PC-9 (cell line): ENCODE results near the gene BGLAP. TPM values are rescaled to one million over a fixed set of nuclear protein-coding genes. Genes with fewer than 3 reads are reported as not detected.

Source experiments
- BruUV-seq: library from RNA; stranded (reverse); fragments of 400-500 nt; replicated peaks from 2 replicates; lab custom pipeline; 2021; lab: Mats Ljungman, UMichigan
- CTCF ChIA-PET: fragments of 300-600 bp; sonication (Branson Sonifier 250); formaldehyde crosslinking; loops from one replicate; lab custom pipeline; 2022; ENCODE audit warnings: antibody characterized with exemption; lab: Charles Lee
- POLR2A ChIA-PET: fragments of 300-600 bp; sonication (Branson Sonifier 250); formaldehyde crosslinking; loops from one replicate; lab custom pipeline; 2022; ENCODE audit warnings: antibody characterized with exemption; ENCODE audit not compliant: unreplicated experiment; lab: Charles Lee
- DNase-seq, 2 experiments: peaks; one replicate each; pipeline versions ENCODE4 v3.0.0 to v3.0.0-alpha.2; 2015 to 2022; ENCODE audit warnings: mixed read lengths in 1 of 2
- H2AFZ ChIP-seq: fragments of 200-600 bp; sonication (generic); 2 replicates; pipeline ENCODE4 v1.8.1; 2017; ENCODE audit warnings: antibody characterized with exemption
- H3F3A ChIP-seq: fragments of 200-600 bp; sonication (generic); 2 replicates; pipeline ENCODE4 v1.8.1; 2017; ENCODE audit warnings: antibody characterized with exemption, mild to moderate bottlenecking, low read depth; ENCODE audit not compliant: insufficient read depth
- H3K27ac ChIP-seq: fragments of 200-600 bp; sonication (generic); 2 replicates; pipeline ENCODE4 v1.6.1; 2016; ENCODE audit warnings: mixed run types
- H3K27me3 ChIP-seq: fragments of 200-600 bp; sonication (generic); 2 replicates; pipeline ENCODE4 v1.6.1; 2016; ENCODE audit warnings: low read depth, mixed run types; ENCODE audit not compliant: insufficient read depth
- H3K36me3 ChIP-seq: fragments of 200-600 bp; sonication (generic); 2 replicates; pipeline ENCODE4 v1.6.1; 2016; ENCODE audit warnings: low read depth, mixed run types
- H3K4me1 ChIP-seq: fragments of 200-600 bp; sonication (generic); replicated peaks from 2 replicates; pipeline ENCODE4 v1.6.1; 2016; ENCODE audit warnings: mixed run types; ENCODE audit not compliant: insufficient read depth
- H3K4me2 ChIP-seq: fragments of 200-600 bp; sonication (generic); 2 replicates; pipeline ENCODE4 v1.6.1; 2017; ENCODE audit warnings: mixed run types
- H3K4me3 ChIP-seq: fragments of 200-600 bp; sonication (generic); 2 replicates; pipeline ENCODE4 v1.6.1; 2016; ENCODE audit warnings: mixed run types
- H3K79me2 ChIP-seq: fragments of 200-600 bp; sonication (generic); 2 replicates; pipeline ENCODE4 v1.6.1; 2017; ENCODE audit warnings: low read depth, mixed run types
- H3K9me2 ChIP-seq: fragments of 200-600 bp; sonication (generic); 2 replicates; pipeline ENCODE4 v1.8.1; 2017; ENCODE audit warnings: mild to moderate bottlenecking; ENCODE audit not compliant: insufficient read depth
- H3K9me3 ChIP-seq: fragments of 200-600 bp; sonication (generic); 2 replicates; pipeline ENCODE4 v1.8.1; 2016; ENCODE audit warnings: low read depth; ENCODE audit not compliant: insufficient read depth
- H4K20me1 ChIP-seq: fragments of 200-600 bp; sonication (generic); 2 replicates; pipeline ENCODE4 v1.8.1; 2017; ENCODE audit not compliant: insufficient read depth
- CTCF ChIP-seq: fragments of 200-600 bp; sonication (generic); conservative IDR thresholded peaks from 2 replicates; pipeline ENCODE4 v1.6.1; 2017; ENCODE audit warnings: mixed run types, antibody characterized with exemption, mild to moderate bottlenecking, moderate library complexity
- EZH2 ChIP-seq: fragments of 200-600 bp; sonication (generic); IDR thresholded peaks from 2 replicates; pipeline ENCODE4 v1.8.0; 2017; ENCODE audit warnings: antibody characterized with exemption, low read depth
- intact Hi-C: fragments of 100-400 bp; cut with micrococcal nuclease; formaldehyde crosslinking; loops from one replicate; pipeline ENCODE4 v1.10.0; 2022; ENCODE audit not compliant: unreplicated experiment
- total RNA-seq: library from RNA; stranded (reverse); gene quantifications from 2 replicates; pipeline ENCODE4 v1.2.3, GENCODE V29; 2021

The BGLAP gene
- total RNA-seq, 1 experiment from 2014 or later = 2.6 TPM

- intact Hi-C loops = no loop called here
- Histone ChIP-seq H3K27me3 (no peaks in the 10 kb centered on the region), H4K20me1 (peaks cover 6% of the 10 kb centered on the region; the same call in 1 of the 2 replicates), H3K4me3 (no peak overlapping the region), H3K36me3 (peaks cover 34% of the 10 kb centered on the region), H3F3A (peaks cover 4% of the 10 kb centered on the region; the same call in 1 of the 2 replicates), H3K79me2 (no peaks in the 10 kb centered on the region), H2AFZ (no peak overlapping the region), H3K27ac (no peak overlapping the region), H3K4me1 (no peaks in the 10 kb centered on the region), H3K4me2 (no peak overlapping the region), H3K9me3 (no peaks in the 10 kb centered on the region), H3K9me2 (no peaks in the 10 kb centered on the region)
- DNase-seq = no peak
- no TSS peak for BruUV-seq
- ChIA-PET POLR2A (interaction anchor here (0.7 to 1.0 kb wide), 2 partner anchors 32 to 70 kb away, joined by 3 to 5 read pairs; partner anchors contain the start of genes GLMP and SLC25A44), CTCF (no interaction called here)
- TF ChIP-seq CTCF = no peak
- TF ChIP-seq EZH2 = no peak
These were observed 21.3 kb downstream of the BGLAP start for GRCh38 chr1:156263288-156263655.

DNA sequence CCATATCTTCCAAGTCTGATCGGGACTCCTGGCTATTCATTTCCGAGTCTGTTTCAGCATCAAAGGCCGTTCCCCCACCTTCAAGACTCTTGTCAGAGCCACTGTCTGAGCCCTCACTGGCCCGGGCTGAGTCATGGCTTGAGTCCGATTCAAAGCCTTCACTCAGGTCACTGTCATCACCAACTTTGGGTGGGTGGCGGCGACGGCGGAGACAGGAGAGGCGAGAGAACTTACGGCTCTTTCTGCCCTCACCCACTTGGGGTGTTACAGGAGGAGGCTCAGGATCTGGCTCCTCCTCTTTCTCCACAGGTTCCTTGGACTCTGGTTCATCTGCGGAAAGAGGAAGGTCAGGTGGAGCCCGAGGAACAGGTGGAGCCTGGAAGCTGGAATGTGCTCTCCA, 24.1 kb downstream of the BGLAP start:
- no TSS peak for BruUV-seq
- DNase-seq = no peak
- no peaks in the 10 kb centered on the region for H3K9me3 ChIP-seq
- no peaks in the 10 kb centered on the region for H3K27me3 ChIP-seq
- H3K27ac ChIP-seq = no peak overlapping the region
- H3K79me2 ChIP-seq = no peaks in the 10 kb centered on the region
- TF ChIP-seq CTCF (no peak), EZH2 (no peak)
- ChIA-PET POLR2A (no interaction called here), CTCF (no interaction called here)
- 0 out of 2 replicates have a peak, but pooled peaks cover 3% of the 10 kb centered on the region for H4K20me1 ChIP-seq
- no peaks in the 10 kb centered on the region for H3K4me1 ChIP-seq
- no peak overlapping the region for H3K4me2 ChIP-seq
- intact Hi-C loops = no loop called here
- no peak overlapping the region for H2AFZ ChIP-seq
- H3F3A ChIP-seq = peaks cover 4% of the 10 kb centered on the region; the same call in 1 of the 2 replicates
- H3K4me3 ChIP-seq = no peak overlapping the region
- H3K36me3 ChIP-seq = peaks cover 34% of the 10 kb centered on the region
- no peaks in the 10 kb centered on the region for H3K9me2 ChIP-seq

GRCh38 chr1:156268336-156268735, 26.4 kb downstream of the BGLAP start:
- BruUV-seq = no TSS peak
- Histone ChIP-seq H3K4me1 (no peaks in the 10 kb centered on the region), H3F3A (peaks cover 4% of the 10 kb centered on the region; the same call in 1 of the 2 replicates), H3K27me3 (no peaks in the 10 kb centered on the region), H2AFZ (no peak overlapping the region), H3K79me2 (0 out of 2 replicates have a peak, but pooled peaks cover 2% of the 10 kb centered on the region), H3K9me3 (no peaks in the 10 kb centered on the region), H4K20me1 (0 out of 2 replicates have a peak, but pooled peaks cover 3% of the 10 kb centered on the region), H3K4me3 (no peak overlapping the region), H3K27ac (no peak overlapping the region), H3K36me3 (peaks cover 38% of the 10 kb centered on the region), H3K4me2 (no peak overlapping the region), H3K9me2 (no peaks in the 10 kb centered on the region)
- no peak for DNase-seq
- TF ChIP-seq EZH2 (no peak), CTCF (no peak)
- CTCF ChIA-PET = no interaction called here
- intact Hi-C loops = no loop called here
- POLR2A ChIA-PET = interaction anchor here (0.6 kb wide), 1 partner anchor 75 kb away, joined by 3 read pairs; the partner anchor contains the start of gene SLC25A44
